NCI-H524 treated with DMSO at 0.1 percent for 48 hours (cell line): Measurements from ENCODE around the gene BCAP31.
A peak's percentile ranks its signal among the peaks of the same experiment; 100 is the strongest.

Experiments
- DNase-seq: peaks from one replicate; lab custom pipeline; 2025; lab: John Stamatoyannopoulos, UW

BCAP31 gene

DNA sequence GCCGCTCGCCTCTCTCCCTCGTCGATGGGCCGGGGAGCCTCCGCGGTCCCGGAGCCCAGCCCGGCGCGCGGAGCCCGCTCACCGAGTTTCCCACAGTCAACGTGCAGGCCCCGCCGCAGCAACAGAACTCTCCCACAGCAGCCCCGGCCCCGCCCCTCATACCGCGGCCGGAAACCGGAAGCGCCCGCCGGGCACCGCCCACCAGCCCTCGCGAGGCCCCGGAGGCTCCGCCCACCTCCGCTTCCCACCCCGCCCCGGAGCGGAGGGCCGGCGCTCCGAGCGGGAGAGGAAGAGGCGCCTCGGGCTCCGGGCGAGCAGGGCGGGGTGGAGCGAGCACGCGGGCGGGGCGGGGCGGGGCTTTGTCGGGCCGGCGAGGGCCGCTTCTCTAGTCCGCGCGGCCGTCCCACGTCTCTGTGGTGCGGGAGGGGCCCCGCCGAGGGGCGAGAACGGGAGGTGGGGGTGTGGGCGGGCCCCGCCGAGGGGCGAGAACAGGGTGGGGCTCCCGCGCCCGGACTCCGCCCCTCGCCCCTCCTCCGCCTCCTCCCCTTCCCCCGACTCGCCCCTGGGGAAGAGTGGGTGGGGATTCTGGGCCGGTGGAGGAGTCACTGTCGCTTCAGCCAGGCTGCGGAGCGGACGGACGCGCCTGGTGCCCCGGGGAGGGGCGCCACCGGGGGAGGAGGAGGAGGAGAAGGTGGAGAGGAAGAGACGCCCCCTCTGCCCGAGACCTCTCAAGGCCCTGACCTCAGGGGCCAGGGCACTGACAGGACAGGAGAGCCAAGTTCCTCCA, at the start of gene BCAP31, which contains the start of gene ABCD1:
Gene BCAP31, minus strand, starts transcription at position 136 of the 787 bp plus-strand sequence. CDS start 1,143 bp downstream, outside the sequence.
Gene ABCD1, plus strand, starts transcription at position 605 of the 787 bp plus-strand sequence. CDS start 411 bp downstream, outside the sequence.
- DNase-seq = peak; percentile 10

DNA sequence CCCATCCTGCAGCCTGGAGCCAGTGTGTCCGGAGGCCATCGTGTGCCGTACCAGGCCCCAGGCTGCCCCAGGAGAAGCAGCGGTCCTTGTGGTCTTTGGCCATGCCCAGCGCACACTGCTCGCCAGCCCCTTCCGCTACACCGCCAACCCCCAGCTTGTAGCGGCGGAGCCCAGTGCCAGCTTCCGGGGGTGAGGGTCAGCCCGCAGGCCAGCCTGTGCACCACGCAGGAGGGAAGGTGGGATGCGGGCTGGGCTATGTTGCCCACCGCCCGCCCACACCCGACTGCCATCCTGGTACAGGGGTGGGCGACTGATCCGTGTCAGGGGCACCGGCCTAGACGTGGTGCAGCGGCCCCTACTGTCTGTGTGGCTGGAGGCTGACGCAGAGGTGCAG, 49.0 kb upstream of the BCAP31 start:
- no peak for DNase-seq

DNA sequence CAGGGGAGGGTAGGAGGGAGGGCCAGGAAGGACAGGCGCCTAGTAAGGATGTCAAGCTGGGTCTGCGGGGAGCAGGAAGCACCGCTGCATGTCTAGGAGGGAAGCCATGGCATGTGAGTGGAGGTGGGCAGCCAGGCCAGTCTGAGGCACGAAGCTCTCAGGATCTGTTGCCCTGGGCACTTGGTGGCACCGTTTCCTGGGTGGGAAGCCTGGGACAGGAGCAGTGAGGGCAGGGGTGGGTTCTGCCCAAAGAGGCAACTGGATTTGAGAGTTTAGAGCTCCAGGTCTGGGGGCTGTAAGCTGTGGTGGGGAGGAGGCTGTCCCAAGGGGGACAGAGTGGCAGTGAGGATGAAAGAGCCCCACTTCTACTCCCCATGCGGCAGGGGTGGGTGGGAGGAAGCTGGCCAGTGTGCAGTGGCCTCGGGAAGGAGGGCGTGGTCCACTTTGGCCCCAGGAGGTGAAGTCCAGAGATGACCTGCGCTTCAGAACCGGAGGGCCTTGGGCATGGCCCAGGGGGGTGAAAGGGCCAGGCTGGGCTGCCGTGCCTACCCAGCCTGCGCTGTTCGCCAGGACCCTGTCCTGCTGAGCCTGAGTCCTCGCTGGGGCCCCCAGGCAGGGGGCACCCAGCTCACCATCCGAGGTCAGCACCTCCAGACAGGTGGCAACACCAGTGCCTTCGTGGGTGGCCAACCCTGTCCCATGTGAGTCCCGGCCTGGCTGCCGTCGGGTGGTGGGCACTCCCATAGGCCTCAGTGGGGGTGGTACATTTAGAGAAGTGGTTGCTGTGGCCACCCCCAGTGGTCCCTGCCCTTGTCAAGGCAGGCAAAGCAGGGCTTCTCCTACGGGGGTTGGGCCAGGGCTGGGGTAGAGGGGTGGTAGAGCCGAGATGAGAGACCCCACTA, 48.4 kb upstream of the BCAP31 start:
- DNase-seq = no peak

DNA sequence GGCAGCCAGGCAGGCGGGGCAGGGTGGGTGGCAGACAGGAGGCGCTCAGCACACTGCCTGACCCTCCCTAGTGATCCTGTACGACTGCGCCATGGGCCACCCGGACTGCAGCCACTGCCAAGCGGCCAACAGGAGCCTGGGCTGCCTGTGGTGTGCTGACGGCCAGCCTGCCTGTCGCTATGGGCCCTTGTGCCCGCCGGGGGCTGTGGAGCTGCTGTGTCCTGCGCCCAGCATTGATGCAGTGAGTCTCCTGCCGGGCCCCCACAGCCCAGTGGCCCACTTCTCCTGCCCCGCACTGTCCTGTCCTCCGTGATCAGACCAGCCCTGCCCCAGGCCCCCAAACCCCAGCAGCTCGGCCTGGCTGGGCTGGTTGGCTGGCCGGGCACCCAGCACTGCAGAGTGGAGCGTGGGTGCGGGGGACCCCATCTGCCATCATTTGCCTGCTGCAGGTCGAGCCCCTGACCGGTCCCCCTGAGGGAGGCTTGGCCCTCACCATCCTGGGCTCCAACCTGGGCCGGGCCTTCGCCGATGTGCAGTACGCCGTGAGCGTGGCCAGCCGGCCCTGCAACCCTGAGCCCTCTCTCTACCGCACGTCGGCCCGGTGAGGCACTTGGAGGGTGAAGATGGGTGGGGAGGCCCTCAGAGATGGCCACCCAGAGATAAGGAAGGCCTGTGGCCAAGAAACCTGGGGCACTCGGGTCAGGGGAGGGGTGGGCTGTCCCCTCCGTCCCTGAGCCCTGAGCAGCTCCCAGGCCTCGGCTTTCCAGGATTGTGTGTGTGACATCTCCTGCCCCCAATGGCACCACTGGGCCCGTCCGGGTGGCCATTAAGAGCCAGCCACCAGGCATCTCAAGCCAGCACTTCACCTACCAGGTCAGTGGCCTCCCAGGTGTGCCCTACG, 47.5 kb upstream of the BCAP31 start:
- no peak for DNase-seq

DNA sequence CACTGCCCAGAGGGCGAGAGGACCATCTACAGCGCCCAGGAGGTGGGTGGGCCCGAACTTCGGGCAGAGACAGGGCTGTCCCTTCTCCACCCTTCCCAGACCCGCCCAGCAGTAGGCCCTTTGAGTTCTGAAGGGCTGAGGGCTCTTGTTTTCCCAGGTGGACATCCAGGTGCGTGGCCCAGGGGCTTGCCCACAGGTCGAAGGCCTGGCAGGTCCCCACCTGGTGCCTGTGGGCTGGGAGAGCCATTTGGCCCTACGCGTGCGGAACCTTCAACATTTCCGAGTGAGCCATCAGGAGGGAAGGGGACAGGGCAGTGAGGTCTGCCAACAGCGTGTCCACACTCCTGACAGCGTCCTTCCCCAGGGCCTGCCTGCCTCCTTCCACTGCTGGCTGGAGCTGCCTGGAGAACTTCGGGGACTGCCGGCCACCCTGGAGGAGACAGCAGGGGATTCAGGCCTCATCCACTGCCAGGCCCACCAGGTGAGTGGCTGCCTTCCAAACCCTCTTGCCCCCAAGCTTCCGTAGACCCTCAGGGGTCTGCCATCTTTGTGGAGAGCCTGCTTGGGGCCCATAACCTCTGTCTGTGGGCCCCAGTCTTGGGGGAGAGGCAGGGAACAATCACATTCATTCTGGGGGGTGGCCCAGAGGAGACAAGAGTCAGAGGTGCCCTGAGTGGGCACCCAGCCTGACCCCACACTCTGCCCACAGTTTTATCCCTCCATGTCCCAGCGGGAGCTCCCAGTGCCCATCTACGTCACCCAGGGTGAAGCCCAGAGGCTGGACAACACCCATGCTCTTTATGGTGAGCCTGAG, 46.6 kb upstream of the BCAP31 start:
- no peak for DNase-seq

DNA sequence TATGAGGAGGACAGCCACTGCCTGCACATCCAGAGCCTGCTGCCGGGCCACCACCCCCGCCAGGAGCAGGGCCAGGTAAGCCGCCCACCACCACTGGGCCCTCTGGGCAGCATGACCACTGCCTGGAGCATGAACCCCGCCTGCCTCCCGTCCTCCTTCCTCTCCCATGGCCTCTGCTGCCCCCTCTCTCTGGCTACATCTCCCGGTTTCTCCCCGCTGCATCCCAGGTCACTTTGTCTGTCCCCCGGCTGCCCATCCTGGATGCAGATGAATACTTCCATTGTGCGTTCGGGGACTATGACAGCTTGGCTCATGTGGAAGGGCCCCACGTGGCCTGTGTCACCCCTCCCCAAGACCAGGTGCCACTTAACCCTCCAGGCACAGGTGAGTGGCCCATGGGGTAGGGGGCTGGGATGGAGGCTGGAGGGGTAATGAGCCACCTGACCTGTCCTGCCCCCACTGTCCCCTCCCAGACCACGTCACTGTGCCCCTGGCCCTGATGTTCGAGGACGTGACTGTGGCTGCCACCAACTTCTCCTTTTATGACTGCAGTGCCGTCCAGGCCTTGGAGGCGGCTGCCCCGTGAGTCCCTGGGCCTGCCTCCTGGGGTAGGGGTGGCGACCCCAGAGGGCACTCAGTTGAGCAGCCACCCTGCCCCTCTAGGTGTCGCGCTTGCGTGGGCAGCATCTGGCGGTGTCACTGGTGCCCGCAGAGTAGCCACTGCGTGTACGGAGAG, 45.8 kb upstream of the BCAP31 start:
- no peak for DNase-seq

DNA sequence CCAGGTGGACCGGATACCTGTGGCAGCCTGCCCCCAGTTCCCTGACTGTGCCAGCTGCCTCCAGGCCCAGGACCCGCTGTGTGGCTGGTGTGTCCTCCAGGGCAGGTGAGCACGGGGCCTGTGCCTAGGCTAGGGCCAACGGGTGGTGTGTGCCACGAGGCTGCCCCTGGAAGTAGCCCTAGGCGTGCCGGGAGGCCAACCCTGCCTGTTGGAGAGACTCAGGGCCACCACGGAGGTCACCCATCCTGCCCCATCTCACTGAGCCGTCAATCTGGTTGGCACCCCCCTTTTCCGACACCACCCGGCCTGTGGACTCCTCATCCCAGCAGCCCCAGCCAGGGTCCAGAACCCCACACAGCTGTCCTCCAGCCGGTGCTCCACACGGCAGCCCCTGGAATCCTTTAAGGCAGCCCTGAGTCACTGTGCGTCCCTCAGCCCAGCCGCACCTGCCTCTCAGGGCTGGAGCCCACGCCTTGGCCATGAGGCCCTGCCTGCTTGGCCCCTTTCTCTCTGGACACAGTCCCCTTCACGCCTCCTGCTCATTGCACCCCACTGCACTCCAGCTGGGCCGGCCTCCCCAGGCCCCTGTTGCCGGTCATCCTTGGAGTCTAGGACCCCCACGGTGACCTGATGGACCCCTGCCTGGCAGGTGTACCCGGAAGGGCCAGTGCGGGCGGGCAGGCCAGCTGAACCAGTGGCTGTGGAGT, 45.1 kb upstream of the BCAP31 start:
- DNase-seq = no peak

DNA sequence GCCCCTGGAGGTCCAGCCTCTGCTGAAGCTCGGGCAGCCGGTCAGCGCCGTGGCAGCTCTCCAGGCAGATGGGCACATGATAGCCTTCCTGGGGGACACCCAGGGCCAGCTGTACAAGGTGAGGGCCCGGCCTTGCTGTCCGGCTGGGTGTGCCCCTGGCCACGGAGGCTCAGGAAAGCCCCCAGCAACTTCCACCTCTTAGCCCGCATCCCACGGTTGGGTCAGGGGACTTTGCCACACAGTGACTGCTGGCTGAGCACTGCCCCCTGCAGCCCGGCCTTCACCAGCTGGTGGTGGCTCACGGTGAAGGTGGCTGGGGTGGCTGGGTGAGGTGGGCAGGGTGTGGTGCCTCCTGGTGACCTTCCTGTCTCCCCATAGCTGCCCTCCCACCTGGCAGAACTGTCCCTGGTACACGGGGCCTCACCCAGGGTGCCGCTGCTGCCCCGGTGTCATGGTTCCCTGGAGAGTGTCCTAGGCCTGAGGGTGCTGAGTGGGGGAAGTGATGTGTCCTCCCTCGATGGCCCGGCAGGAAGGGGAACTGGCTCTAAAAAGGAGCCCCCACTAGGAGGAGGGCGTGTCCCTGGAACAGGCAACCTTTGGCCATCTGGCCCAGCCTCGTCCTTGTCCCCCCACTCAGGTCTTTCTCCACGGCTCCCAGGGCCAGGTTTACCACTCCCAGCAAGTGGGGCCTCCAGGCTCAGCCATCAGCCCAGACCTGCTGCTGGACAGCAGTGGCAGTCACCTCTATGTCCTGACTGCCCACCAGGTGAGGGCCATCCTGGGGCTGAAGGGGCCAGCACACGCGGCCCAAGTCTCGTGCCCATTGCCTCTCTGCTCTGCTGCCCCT, 44.3 kb upstream of the BCAP31 start:
- DNase-seq = no peak

DNA sequence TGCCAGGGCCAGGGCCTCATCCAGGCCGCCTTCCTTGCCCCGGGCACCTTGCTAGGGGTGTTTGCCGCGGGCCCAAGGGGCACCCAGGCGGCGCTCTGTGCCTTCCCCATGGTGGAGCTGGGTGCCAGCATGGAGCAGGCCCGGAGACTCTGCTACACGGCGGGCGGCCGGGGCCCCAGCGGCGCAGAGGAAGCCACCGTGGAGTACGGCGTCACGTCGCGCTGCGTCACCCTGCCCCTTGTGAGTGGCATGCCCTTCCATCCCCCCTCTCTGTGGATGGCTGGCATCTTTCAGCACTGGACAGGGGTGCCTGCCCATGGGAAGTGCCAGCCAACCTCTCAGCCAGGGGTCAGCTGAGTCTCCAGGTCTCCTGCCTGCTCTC, 43.5 kb upstream of the BCAP31 start:
- no peak for DNase-seq

DNA sequence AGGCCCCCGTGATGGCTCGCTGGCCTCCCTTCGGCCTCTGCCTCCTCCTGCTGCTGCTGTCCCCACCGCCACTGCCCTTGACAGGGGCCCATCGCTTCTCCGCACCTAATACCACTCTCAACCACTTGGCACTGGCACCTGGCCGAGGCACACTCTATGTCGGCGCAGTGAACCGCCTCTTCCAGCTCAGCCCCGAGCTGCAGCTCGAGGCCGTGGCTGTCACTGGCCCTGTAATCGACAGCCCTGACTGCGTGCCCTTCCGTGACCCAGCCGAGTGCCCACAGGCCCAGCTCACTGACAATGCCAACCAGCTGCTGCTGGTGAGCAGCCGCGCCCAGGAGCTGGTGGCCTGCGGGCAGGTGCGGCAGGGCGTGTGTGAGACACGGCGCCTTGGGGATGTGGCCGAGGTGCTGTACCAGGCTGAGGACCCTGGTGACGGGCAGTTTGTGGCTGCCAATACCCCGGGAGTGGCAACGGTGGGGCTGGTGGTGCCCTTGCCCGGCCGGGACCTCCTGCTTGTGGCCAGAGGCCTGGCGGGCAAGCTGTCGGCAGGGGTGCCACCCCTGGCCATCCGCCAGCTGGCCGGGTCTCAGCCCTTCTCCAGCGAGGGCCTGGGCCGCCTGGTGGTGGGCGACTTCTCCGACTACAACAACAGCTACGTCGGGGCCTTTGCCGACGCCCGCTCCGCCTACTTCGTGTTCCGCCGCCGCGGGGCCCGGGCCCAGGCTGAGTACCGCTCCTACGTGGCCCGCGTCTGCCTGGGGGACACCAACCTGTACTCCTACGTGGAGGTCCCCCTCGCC, 42.9 kb upstream of the BCAP31 start:
- no peak for DNase-seq

DNA sequence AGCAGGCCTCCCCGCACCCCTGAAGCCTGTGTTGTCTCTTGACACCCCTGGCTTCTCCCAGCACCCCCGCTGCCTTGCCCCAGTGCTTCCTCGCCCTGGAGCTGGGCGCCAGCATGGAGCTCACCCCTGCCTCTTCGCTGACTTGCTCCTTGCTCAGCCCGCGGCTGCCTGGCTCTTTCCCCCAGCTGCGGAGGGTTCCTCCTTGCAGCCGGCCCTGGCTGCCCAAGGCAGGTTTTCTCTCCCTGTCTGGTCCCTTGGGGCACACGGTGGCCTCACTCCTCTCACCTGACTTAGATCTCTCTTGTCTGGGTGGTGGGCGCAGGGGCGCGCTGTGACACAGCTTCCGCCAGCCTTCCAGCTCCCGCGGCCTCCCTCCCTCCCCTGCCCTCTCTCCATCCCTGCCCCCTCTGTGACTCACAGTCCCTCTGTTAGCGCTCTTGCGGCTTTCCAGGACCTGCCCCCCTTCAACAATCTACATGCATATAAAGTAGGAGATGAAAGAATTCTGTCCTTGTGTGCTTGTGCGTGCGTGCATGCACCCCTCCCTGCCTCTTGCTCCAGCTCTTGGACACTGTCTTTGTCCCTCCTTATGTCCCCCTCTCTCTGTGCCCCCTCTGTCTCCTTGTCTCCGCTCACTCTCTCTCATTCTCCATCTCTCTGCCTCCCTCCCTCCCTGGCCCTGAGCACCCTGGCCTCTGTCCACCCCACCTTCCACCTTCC, 42.1 kb upstream of the BCAP31 start:
- no peak for DNase-seq

DNA sequence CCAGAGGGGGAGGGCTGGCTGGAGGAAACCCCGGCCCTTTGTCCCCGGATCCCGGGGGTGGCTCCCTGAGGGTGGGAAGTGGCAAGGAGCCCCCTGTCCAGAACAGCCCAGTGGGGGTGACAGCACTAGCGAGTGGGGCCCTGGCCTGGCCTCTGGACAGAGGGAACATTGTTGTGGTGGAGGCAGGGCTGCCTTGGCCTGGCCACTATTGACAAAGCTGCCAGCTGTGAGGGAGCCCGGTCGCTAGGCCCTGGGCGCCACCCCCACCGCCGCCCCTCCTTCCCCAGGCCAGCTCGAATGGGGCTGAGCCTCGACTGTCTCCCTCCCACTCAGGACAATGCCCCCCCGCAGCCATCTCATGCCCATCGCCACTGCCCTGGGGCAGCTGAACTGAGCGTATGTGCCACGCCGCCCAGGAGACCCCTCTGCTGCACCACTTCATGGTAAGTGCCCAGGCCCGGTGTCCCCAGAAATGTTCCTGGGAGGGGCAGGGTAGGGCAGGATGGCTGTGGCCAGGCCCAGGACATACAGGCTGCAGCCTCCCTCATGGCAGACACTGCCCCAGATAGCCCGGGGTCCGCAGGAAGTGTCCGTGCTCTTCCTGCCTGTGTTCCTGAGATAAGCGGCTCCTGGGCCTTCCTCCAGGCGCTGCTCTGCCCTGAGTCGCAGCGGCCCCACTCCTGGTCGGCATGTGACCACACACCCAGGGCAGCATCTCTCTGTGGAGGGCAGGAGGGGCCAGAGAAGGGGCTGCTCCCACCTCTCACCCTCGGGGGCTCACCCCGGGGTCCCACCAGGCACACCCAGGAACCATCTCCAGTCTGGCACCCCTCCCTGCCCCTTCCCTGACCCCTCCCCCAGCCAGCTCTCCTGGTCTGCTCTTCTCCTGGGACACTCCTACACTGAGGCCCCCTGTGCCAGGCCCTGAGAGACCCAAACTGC, 41.2 kb upstream of the BCAP31 start:
- no peak for DNase-seq

DNA sequence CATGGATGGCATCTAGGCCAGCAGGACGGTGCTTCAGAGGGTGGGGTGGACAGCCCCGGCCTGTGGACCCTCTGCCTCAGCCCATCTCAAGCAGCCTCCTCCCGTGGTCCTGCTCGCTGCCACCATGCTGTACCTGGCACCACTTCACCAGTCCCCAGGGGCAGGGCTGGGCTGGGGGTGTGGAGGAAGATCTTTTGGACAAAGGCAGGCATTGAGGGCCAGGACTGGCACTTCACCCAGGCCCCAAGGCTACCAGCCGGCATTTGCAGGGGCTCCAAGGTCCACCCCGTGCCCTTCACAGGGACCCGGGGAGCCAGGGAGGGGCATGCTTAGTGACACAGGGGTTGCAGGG, 40.6 kb upstream of the BCAP31 start:
- DNase-seq = no peak

DNA sequence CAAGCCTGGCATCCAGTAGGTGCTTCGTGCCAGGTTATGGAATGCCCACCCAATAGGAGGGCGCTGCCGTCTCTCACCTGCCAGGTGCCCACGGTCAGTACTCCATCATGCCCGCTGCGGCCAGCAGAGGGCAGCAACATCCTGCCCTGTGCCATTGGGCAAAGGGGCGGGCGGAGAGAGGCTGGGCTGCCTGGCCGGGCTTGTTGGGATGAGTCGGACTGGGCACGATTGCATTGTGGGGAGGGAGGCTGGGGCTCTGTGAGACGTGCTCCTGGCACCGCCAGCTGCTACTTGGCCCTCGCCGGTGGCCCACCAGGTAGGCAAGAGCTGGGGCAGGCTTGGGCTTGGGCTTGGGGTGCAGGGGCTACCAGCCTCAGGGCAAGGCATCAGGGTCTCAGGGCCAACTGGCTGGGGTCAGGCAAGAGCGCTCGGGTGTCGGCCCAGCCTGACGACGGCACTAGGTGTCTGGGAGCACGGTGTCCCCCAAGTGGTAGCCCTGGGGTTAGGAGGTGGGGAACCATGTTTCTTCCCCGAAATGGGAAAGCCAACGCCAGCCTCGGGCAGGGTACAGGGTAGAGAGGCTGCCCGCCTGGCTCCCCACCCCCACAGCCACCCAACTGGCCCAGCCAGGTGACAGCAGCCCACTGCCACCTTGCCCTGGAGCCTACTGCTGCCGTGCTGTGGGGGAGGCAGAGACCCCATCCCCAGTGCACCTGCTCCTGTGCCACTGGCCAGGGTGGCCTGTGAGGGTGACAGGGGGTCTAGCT, 40.0 kb upstream of the BCAP31 start, which contains the start of gene PLXNB3:
Gene PLXNB3, plus strand, starts transcription at position 261 of the 767 bp plus-strand sequence. CDS start 1,287 bp downstream, outside the sequence.
- no peak for DNase-seq

DNA sequence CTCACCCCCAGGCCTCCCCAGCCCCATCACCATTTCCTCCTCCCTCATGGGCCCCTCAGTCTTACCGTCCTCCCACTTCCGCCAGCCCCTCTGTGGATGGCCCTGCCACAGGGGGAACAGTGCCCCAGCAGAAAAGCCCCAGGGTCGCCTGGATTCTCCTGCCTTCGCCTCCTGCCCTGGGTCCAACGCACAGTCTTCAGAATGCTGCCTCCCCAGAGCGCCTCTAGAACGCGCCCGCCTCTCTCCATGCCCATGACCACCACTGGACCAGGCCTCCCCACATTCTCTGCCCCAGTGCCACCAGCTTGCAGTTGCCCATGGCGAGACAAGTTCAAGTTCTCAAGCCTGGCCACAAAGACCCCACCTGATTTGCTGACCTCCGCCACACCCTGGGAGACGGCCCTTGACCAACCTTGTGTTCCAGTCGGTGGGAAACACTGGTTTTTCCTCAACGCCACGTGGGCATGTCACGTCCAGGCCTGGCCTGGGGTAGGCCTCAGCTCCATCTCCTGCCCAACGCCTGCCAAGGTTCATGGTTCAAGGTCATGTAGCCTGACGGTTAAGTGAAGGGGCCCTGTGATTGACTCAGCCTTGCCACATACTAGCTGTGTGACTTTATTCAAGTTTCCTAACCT, 39.2 kb upstream of the BCAP31 start:
- no peak for DNase-seq
